HepG2 (cell line): ENCODE data around the gene ITM2B. TPM values are rescaled to one million over a fixed set of nuclear protein-coding genes. Genes with fewer than 3 reads are reported as not detected.

ENCODE experiments used
- AFF4 ChIP-seq: sonication (generic); formaldehyde crosslinking; IDR thresholded peaks from 2 replicates; pipeline ENCODE4 v1.4.0; 2020; ENCODE audit warnings: missing genetic modification reagents
- E2F1 ChIP-seq: sonication (generic); formaldehyde crosslinking; IDR thresholded peaks from 2 replicates; pipeline ENCODE4 v1.5.0; 2020; ENCODE audit warnings: missing genetic modification reagents
- ESRRA ChIP-seq: sonication (generic); formaldehyde crosslinking; IDR thresholded peaks from 2 replicates; pipeline ENCODE4 v1.5.1; 2020; ENCODE audit warnings: mild to moderate bottlenecking, low read depth, missing genetic modification reagents
- GATAD2A ChIP-seq: IDR thresholded peaks from 2 replicates; pipeline ENCODE4 v1.6.1; 2016
- GTF2F1 ChIP-seq: fragments of 150-350 bp; IDR thresholded peaks from 2 replicates; pipeline ENCODE4 v1.6.1; 2014; ENCODE audit warnings: low read length
- HNF4A ChIP-seq: sonication (generic); formaldehyde crosslinking; IDR thresholded peaks from 2 replicates; pipeline ENCODE4 v1.4.0; 2020; ENCODE audit warnings: missing genetic modification reagents
- HNF4G ChIP-seq, 2 experiments: sonication (generic) in 1 of 2; formaldehyde crosslinking in 1 of 2; IDR thresholded peaks; 2 replicates each; pipeline versions ENCODE4 v1.4.0 to v1.6.1; 2011 to 2020; ENCODE audit warnings: borderline replicate concordance in 2 of 2, low read depth in 2 of 2, mild to moderate bottlenecking in 2 of 2, low read length in 1 of 2, missing genetic modification reagents in 1 of 2, moderate library complexity in 1 of 2
- IKZF4 ChIP-seq: sonication (generic); formaldehyde crosslinking; IDR thresholded peaks from 2 replicates; pipeline ENCODE4 v1.5.1; 2020; ENCODE audit warnings: borderline replicate concordance, mild to moderate bottlenecking, low read depth, missing genetic modification reagents; ENCODE audit errors: not compliant biosample characterization
- JDP2 ChIP-seq: sonication (generic); formaldehyde crosslinking; IDR thresholded peaks from 2 replicates; pipeline ENCODE4 v1.8.1; 2022; ENCODE audit warnings: missing genetic modification reagents, borderline replicate concordance
- KDM4B ChIP-seq: sonication (generic); formaldehyde crosslinking; IDR thresholded peaks from 2 replicates; pipeline ENCODE4 v1.4.0; 2020; ENCODE audit warnings: missing genetic modification reagents
- KLF12 ChIP-seq: sonication (generic); formaldehyde crosslinking; IDR thresholded peaks from 2 replicates; pipeline ENCODE4 v1.4.0; 2020; ENCODE audit warnings: missing genetic modification reagents, borderline replicate concordance
- MTF1 ChIP-seq: sonication (generic); formaldehyde crosslinking; IDR thresholded peaks from 2 replicates; pipeline ENCODE4 v1.5.0; 2020; ENCODE audit warnings: missing genetic modification reagents
- MYPOP ChIP-seq: sonication (generic); formaldehyde crosslinking; IDR thresholded peaks from 2 replicates; pipeline ENCODE4 v1.8.1; 2023; ENCODE audit warnings: mild to moderate bottlenecking, moderate library complexity, missing genetic modification reagents
- POLR2G ChIP-seq: fragments of 200-400 bp; formaldehyde crosslinking; IDR thresholded peaks from 2 replicates; pipeline ENCODE4 v1.6.1; 2018; ENCODE audit warnings: mild to moderate bottlenecking, low read depth, low read length, moderate library complexity
- RCOR2 ChIP-seq: IDR thresholded peaks from 2 replicates; pipeline ENCODE4 v1.6.1; 2016; ENCODE audit warnings: missing biosample characterization, missing genetic modification reagents
- RNF2 ChIP-seq: fragments of 450-650 bp; conservative IDR thresholded peaks from 2 replicates; pipeline ENCODE4 v1.6.1; 2016; ENCODE audit warnings: low read depth
- SNRNP70 ChIP-seq: fragments of 200-400 bp; formaldehyde crosslinking; IDR thresholded peaks from 2 replicates; pipeline ENCODE4 v1.6.1; 2017; ENCODE audit warnings: mild to moderate bottlenecking, low read depth, low read length, moderate library complexity
- SRSF1 ChIP-seq: fragments of 200-400 bp; formaldehyde crosslinking; optimal IDR thresholded peaks from 2 replicates; pipeline ENCODE3; 2017; ENCODE audit warnings: mild to moderate bottlenecking, low read depth, low read length, moderate library complexity
- TBX2 ChIP-seq: sonication (generic); formaldehyde crosslinking; IDR thresholded peaks from 2 replicates; pipeline ENCODE4 v1.5.0; 2020; ENCODE audit warnings: missing genetic modification reagents, mild to moderate bottlenecking, borderline replicate concordance
- ZBTB43 ChIP-seq: sonication (generic); formaldehyde crosslinking; conservative IDR thresholded peaks from 2 replicates; pipeline ENCODE4 v1.4.0; 2020; ENCODE audit warnings: missing genetic modification reagents
- ZKSCAN8 ChIP-seq: IDR thresholded peaks from 2 replicates; pipeline ENCODE4 v1.6.1; 2016; ENCODE audit warnings: borderline replicate concordance, missing genetic modification reagents, missing compliant biosample characterization
- ZNF501 ChIP-seq: sonication (generic); formaldehyde crosslinking; IDR thresholded peaks from 2 replicates; pipeline ENCODE4 v1.5.1; 2020; ENCODE audit warnings: mild to moderate bottlenecking, moderate library complexity, missing genetic modification reagents
- ZNF883 ChIP-seq: sonication (generic); formaldehyde crosslinking; IDR thresholded peaks from 2 replicates; pipeline ENCODE4 v1.5.1; 2020; ENCODE audit warnings: mild to moderate bottlenecking, missing genetic modification reagents; ENCODE audit errors: not compliant biosample characterization
- polyA plus RNA-seq, 8 experiments: library from polyadenylated mRNA; depleted of rRNA in 3 of 8; stranded (reverse) in 7 of 8; unstranded in 1 of 8; fragments of >200 nt; fragmentation: Illumina TruSeq in 4 of 8; extraction: Trizol in 4 of 8; gene quantifications; 2 replicates each; pipeline versions ENCODE4 v1.2.1 to v1.2.3, GENCODE V29; 2011 to 2016; ENCODE audit warnings: low read depth in 4 of 8, missing spikeins in 1 of 8, mixed read lengths in 1 of 8; ENCODE audit not compliant: insufficient read depth in 1 of 8
- total RNA-seq, 5 experiments: library from RNA; depleted of rRNA; stranded (reverse); fragments of >200 nt; fragmentation: Illumina TruSeq; extraction: Trizol; gene quantifications; 2 replicates each; pipeline ENCODE4 v1.2.3, GENCODE V29; 2016; ENCODE audit warnings: low read depth in 1 of 5

Gene ITM2B
- total and polyA plus RNA-seq, 2 of the 13 experiments (the other 11 are each of a cell fraction or from before 2014, with no cell fraction given): 158 to 373 TPM

GRCh38 chr13:48232420-48233045 lies 473 bp upstream of the ITM2B start (continued):
- peak; percentile 42; the same call in 1 of the 2 replicates for TF ChIP-seq RCOR2 (CRISPR knock-in tag)
- TF ChIP-seq POLR2G: peak; percentile 83
- no peak for TF ChIP-seq IKZF4 (CRISPR knock-in tag)
- TF ChIP-seq ESRRA: no peak
- peak; percentile 39 for TF ChIP-seq SRSF1
- no peak for TF ChIP-seq JDP2 (CRISPR knock-in tag)
- TF ChIP-seq TBX2: no peak; the same call in 1 of the 2 replicates
- 0 out of 2 replicates have a peak, but pooled peaks have one; percentile 17 for TF ChIP-seq E2F1 (CRISPR knock-in tag)
- TF ChIP-seq KLF12 (CRISPR knock-in tag): no peak; the same call in 1 of the 2 replicates
- peak; percentile 21 for TF ChIP-seq ZNF883 (CRISPR knock-in tag)
- TF ChIP-seq MYPOP: 0 out of 2 replicates have a peak, but pooled peaks have one; percentile 19
- no peak for TF ChIP-seq HNF4G (IDR thresholded peaks at IDR 0.05; ENCODE audit: borderline replicate concordance, low read depth, low read length)
- no peak for TF ChIP-seq HNF4G (CRISPR knock-in tag; IDR thresholded peaks at IDR 0.05; ENCODE audit: borderline replicate concordance, low read depth)
- TF ChIP-seq RNF2: no peak
- no peak for TF ChIP-seq ZKSCAN8 (CRISPR knock-in tag)
- TF ChIP-seq ZBTB43 (CRISPR knock-in tag): 0 out of 2 replicates have a peak, but pooled peaks have one; percentile 20
- no peak for TF ChIP-seq GTF2F1
- no peak for TF ChIP-seq KDM4B (CRISPR knock-in tag)
- peak; percentile 55; the same call in 1 of the 2 replicates for TF ChIP-seq AFF4 (CRISPR knock-in tag)
- peak; percentile 16; the same call in 1 of the 2 replicates for TF ChIP-seq GATAD2A (CRISPR knock-in tag)
- peak; percentile 58; the same call in 1 of the 2 replicates for TF ChIP-seq HNF4A (CRISPR knock-in tag)
- TF ChIP-seq SNRNP70: no peak
- peak; percentile 35 for TF ChIP-seq ZNF501
- no peak for TF ChIP-seq MTF1 (CRISPR knock-in tag)
